ENCODE results near the gene ZNF621. TPM values are rescaled to one million over a fixed set of nuclear protein-coding genes. Genes with fewer than 3 reads are reported as not detected.
A peak's percentile ranks its signal among the peaks of the same experiment; 100 is the strongest.

The ZNF621 gene
- total RNA-seq, 1 experiment from 2014 or later = 23.6 TPM

DNA sequence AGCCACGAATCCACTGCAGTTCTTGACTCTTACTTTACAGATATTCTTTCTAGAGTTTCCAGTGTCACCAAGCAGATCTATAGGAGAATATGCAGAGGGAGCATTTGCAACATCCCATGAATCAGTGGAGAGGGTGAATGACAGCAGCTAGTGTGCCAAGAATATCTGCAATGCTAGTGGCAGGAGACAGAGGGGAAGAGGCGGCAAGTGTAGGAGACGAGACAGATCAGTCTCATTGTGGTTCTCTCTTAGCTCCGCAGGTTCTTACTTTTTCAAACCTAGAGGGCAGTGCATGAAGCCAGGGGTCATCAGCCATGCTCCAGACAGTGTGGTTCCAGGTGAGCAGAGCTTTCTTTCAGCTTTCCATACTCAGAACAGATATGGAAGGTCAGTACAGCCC is 47.1 kb upstream of the ZNF621 start:
- no peaks in the 10 kb centered on the region for H3K36me3 ChIP-seq (ENCODE audit: control insufficient read depth, insufficient read depth, low read length)
- CTCF ChIA-PET = interaction anchor here (1.9 kb wide), 1 partner anchor 28 kb away, joined by 12 read pairs; the partner anchor contains the start of gene ZNF620
- peak overlapping the region; percentile 81 for H3K4me3 Mint-ChIP-seq (ENCODE audit: unreplicated experiment)
- peaks cover 3% of the 10 kb centered on the region; the same call in 1 of the 2 replicates for H3K4me1 ChIP-seq
- peak overlapping the region; percentile 88 for H3K27ac Mint-ChIP-seq (ENCODE audit: unreplicated experiment)
- H3K9me3 Mint-ChIP-seq (ENCODE audit: unreplicated experiment) = no peaks in the 10 kb centered on the region
- H3K4me3 ChIP-seq (ENCODE audit: low read depth, low read length) = peak overlapping the region; percentile 54
- POLR2A ChIA-PET = interaction anchor here (0.9 kb wide), 1 partner anchor 14 kb away, joined by 3 read pairs; no protein-coding TSS in a partner anchor
- BruUV-seq (replicated peaks) = no TSS peak
- H3K27me3 Mint-ChIP-seq (ENCODE audit: insufficient read depth, unreplicated experiment) = no peaks in the 10 kb centered on the region
- DNase-seq = no peak
- TF ChIP-seq, protein P1, sequence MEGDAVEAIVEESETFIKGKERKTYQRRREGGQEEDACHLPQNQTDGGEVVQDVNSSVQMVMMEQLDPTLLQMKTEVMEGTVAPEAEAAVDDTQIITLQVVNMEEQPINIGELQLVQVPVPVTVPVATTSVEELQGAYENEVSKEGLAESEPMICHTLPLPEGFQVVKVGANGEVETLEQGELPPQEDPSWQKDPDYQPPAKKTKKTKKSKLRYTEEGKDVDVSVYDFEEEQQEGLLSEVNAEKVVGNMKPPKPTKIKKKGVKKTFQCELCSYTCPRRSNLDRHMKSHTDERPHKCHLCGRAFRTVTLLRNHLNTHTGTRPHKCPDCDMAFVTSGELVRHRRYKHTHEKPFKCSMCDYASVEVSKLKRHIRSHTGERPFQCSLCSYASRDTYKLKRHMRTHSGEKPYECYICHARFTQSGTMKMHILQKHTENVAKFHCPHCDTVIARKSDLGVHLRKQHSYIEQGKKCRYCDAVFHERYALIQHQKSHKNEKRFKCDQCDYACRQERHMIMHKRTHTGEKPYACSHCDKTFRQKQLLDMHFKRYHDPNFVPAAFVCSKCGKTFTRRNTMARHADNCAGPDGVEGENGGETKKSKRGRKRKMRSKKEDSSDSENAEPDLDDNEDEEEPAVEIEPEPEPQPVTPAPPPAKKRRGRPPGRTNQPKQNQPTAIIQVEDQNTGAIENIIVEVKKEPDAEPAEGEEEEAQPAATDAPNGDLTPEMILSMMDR (IDR thresholded peaks at IDR 0.05; ENCODE audit: insufficient read depth in 1 of 2, low read depth in 1 of 2, low read length in 1 of 2, severe bottlenecking in 1 of 2, unreplicated experiment in 1 of 2) = no peak
- no peaks in the 10 kb centered on the region for H3K27me3 ChIP-seq (replicated peaks; ENCODE audit: control insufficient read depth, insufficient read depth, low read length)
- no peaks in the 10 kb centered on the region for H3K9me3 ChIP-seq
- intact Hi-C loops (cut with micrococcal nuclease; ENCODE audit: unreplicated experiment) = loop anchor here (2.0 kb wide), 3 partner anchors 19 to 47 kb away; partner anchors contain the start of genes ZNF620 and ZNF621
- no peaks in the 10 kb centered on the region for H3K36me3 Mint-ChIP-seq (ENCODE audit: insufficient read depth, unreplicated experiment)
- peaks cover 10% of the 10 kb centered on the region for H3K4me1 Mint-ChIP-seq (ENCODE audit: low read depth, unreplicated experiment)

DNA sequence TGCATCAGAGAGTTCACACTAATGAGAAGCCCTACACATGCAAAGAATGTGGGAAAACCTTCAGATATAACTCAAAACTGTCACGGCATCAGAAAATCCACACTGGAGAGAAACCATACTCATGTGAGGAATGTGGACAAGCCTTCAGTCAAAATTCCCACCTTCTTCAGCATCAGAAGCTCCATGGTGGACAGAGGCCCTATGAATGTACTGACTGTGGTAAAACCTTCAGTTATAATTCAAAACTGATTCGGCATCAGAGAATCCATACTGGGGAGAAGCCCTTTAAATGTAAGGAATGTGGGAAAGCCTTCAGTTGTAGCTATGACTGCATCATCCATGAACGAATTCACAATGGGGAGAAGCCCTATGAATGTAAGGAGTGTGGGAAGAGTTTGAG is 37.6 kb upstream of the ZNF621 start:
- Histone ChIP-seq H3K27me3 (replicated peaks; ENCODE audit: control insufficient read depth, insufficient read depth, low read length) (no peaks in the 10 kb centered on the region), H3K4me1 (no peaks in the 10 kb centered on the region), H3K9me3 (no peaks in the 10 kb centered on the region; the same call in 1 of the 2 replicates), H3K4me3 (ENCODE audit: low read depth, low read length) (no peak overlapping the region), H3K36me3 (ENCODE audit: control insufficient read depth, insufficient read depth, low read length) (no peaks in the 10 kb centered on the region)
- intact Hi-C loops (cut with micrococcal nuclease; ENCODE audit: unreplicated experiment) = no loop called here
- TF ChIP-seq, protein P1 (IDR thresholded peaks at IDR 0.05; ENCODE audit: insufficient read depth in 1 of 2, low read depth in 1 of 2, low read length in 1 of 2, severe bottlenecking in 1 of 2, unreplicated experiment in 1 of 2) = no peak
- H3K4me3 Mint-ChIP-seq (ENCODE audit: unreplicated experiment) = no peak overlapping the region
- H3K36me3 Mint-ChIP-seq (ENCODE audit: insufficient read depth, unreplicated experiment) = peaks cover 9% of the 10 kb centered on the region
- CTCF ChIA-PET = no interaction called here
- no peaks in the 10 kb centered on the region for H3K4me1 Mint-ChIP-seq (ENCODE audit: low read depth, unreplicated experiment)
- H3K27me3 Mint-ChIP-seq (ENCODE audit: insufficient read depth, unreplicated experiment) = no peaks in the 10 kb centered on the region
- BruUV-seq (replicated peaks) = no TSS peak
- no peak overlapping the region for H3K27ac Mint-ChIP-seq (ENCODE audit: unreplicated experiment)
- DNase-seq = no peak
- POLR2A ChIA-PET = no interaction called here
- peaks cover 24% of the 10 kb centered on the region for H3K9me3 Mint-ChIP-seq (ENCODE audit: unreplicated experiment)

DNA sequence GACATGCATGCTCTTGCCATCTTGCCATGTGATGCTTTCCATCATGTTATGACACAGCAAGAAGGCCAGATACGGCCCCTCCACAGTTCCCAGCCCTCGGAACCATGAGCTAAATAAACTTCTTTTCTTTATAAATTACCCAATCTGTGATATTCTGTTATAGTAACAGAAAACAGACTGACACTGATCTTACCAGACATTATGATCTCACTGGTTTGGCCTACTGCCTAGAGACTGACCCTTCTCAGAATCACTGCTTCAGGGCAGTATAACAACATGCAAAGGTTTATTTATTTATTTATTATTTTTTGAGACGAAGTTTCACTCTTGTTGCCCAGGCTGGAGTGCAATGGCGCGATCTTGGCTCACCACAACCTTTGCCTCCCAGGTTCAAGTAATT is 33.8 kb upstream of the ZNF621 start:
- peaks cover 9% of the 10 kb centered on the region for H3K36me3 Mint-ChIP-seq (ENCODE audit: insufficient read depth, unreplicated experiment)
- POLR2A ChIA-PET = no interaction called here
- no peak overlapping the region for H3K27ac Mint-ChIP-seq (ENCODE audit: unreplicated experiment)

More for the DNA sequence above, 33.8 kb upstream of the ZNF621 start:
- no TSS peak for BruUV-seq (replicated peaks)
- H3K4me1 ChIP-seq = no peaks in the 10 kb centered on the region
- H3K27me3 Mint-ChIP-seq (ENCODE audit: insufficient read depth, unreplicated experiment) = no peaks in the 10 kb centered on the region
- H3K9me3 Mint-ChIP-seq (ENCODE audit: unreplicated experiment) = peaks cover 24% of the 10 kb centered on the region
- no peaks in the 10 kb centered on the region for H3K4me1 Mint-ChIP-seq (ENCODE audit: low read depth, unreplicated experiment)
- H3K4me3 ChIP-seq (ENCODE audit: low read depth, low read length) = no peak overlapping the region
- no peaks in the 10 kb centered on the region for H3K36me3 ChIP-seq (ENCODE audit: control insufficient read depth, insufficient read depth, low read length)
- no peaks in the 10 kb centered on the region for H3K27me3 ChIP-seq (replicated peaks; ENCODE audit: control insufficient read depth, insufficient read depth, low read length)
- H3K9me3 ChIP-seq = no peaks in the 10 kb centered on the region; the same call in 1 of the 2 replicates
- H3K4me3 Mint-ChIP-seq (ENCODE audit: unreplicated experiment) = no peak overlapping the region
- DNase-seq = no peak
- intact Hi-C loops (cut with micrococcal nuclease; ENCODE audit: unreplicated experiment) = no loop called here
- TF ChIP-seq, protein P1 (IDR thresholded peaks at IDR 0.05; ENCODE audit: insufficient read depth in 1 of 2, low read depth in 1 of 2, low read length in 1 of 2, severe bottlenecking in 1 of 2, unreplicated experiment in 1 of 2) = no peak
- CTCF ChIA-PET = no interaction called here

Data from Caco-2 (cell line).